ENCODE data around the gene POLR3K.
"Not testable (repeated sequence)": the region's sequence is repeated elsewhere in the genome, so short reads cannot be mapped to it uniquely, and the experiment has no call there.

Gene POLR3K

DNA sequence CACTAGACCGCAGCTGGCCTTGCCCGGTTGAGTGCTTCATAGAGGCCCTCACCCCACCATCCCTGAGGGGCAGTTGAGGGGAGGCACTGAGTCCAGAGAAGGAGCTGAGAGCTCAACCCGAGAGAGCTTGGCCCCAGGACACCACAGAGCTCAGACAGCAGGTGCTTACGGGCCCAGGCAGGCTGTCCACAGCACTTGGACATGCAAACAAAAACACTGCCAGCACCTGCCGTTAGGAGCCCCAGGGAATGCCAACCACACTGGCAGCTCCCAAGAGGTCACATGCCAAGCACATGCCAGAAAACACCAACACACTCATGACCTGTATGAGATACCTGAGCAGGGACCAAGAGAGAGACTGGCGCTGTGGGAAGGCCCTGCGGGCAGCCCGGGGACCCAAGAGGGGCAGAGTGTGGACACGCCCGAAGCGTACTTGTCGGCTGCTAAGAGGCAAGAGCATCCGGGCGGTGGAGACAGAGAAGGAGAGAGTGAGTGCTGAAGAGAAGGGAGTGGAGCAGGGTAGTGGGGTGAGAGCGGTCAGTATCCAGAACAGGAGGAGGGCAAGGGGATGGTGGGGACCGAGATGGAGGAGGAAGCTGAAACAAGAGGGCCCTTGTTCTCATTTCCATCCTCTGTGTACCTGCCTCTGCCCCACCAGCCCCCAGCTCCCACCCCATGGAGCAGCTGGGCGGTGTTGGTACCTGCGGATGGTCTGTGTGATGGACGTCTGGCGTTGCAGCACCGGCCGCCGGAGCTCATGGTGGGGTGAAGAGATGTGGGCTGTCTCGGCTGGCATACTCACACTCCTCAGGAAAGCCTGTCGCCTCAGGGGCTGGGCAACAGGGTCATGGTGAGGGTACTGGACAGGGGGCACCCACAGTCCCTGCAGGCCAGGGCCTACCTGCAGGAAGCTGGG lies 10.8 kb upstream of the POLR3K start:
- DNase-seq, result no peak

DNA sequence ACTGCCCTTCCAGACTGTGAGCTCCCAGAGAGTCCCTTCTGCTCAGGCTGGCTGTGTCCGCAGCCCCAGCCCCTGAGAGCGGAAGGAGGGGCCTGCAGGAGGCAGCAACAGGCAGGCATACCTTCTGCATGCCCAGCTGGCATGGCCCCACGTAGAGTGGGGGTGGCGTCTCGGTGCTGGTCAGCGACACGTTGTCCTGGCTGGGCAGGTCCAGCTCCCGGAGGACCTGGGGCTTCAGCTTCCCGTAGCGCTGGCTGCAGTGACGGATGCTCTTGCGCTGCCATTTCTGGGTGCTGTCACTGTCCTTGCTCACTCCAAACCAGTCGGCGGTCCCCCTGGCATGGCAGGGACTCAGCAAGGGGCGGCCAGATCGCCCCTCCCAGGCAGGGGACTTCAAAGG lies 10.1 kb upstream of the POLR3K start:
- no peak for DNase-seq

DNA sequence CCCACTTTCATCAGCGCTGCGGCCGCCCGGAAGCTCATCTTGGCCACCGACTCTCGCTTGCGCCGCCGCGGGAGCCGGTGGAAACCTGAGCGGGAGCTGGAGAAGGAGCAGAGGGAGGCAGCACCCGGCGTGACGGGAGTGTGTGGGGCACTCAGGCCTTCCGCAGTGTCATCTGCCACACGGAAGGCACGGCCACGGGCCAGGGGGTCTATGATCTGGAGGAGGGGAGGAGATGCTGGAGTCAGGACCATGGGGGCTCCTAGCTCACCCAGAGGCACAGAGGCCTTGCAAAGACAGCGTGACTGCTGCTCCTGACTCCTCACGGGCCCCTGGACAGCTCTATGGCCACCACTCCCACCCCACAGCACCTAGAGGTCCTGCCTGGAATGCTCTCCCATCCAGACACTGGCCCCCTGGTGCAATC lies 9.6 kb upstream of the POLR3K start:
- DNase-seq, result no peak

DNA sequence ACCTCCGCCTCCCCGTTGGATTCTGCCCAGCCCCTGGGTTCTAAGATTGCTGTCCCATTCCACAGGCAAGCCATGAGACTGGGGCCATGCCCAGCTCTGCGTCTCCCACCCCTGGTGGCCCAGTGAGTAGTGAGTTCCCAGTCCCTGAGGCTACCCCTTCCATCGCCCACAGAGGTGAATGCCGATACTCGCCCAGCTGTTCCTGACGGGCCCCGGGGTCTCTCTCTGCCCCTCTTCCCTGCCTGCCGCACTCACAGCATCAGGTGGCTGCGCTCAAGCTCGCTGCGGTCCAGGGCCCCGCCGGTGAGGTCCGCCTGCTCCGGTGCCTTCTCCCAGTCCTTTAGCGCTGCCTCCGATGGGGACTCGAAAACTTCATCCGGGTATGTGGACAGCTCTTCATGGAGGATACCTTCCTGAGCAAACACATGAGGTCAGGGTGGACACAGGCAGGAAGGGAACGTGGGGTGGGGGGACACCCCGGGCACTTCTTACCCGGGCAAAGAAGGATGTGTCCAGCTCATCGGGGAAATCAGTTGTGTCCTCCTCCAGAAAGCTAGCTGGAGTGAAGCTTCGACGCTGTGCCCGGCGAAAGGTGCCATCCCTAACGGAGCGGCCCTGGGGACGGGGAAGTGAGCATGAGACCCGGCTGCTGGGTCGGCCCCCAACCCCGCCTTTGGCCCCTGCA lies 9.0 kb upstream of the POLR3K start:
- no peak for DNase-seq

DNA sequence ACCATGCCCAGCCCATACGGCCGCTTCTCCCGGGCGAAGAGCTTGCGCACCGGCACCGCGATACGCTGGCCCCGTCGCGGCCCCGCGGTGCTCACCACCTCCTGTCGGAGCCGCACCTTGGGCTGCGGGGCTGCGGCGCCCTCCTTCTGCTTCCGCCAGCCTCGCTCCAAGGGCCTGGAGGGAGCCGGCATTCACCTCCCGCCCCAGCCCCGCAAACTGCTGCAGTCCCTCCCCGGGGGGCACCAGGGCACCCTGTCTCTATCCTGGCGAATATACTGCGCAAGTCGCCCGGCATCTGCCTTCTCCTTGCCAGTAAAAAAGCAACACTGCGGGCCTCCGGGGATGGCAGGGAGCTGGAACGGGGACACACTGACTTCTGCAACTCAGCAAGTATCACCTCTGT lies 8.5 kb upstream of the POLR3K start:
- no peak for DNase-seq

DNA sequence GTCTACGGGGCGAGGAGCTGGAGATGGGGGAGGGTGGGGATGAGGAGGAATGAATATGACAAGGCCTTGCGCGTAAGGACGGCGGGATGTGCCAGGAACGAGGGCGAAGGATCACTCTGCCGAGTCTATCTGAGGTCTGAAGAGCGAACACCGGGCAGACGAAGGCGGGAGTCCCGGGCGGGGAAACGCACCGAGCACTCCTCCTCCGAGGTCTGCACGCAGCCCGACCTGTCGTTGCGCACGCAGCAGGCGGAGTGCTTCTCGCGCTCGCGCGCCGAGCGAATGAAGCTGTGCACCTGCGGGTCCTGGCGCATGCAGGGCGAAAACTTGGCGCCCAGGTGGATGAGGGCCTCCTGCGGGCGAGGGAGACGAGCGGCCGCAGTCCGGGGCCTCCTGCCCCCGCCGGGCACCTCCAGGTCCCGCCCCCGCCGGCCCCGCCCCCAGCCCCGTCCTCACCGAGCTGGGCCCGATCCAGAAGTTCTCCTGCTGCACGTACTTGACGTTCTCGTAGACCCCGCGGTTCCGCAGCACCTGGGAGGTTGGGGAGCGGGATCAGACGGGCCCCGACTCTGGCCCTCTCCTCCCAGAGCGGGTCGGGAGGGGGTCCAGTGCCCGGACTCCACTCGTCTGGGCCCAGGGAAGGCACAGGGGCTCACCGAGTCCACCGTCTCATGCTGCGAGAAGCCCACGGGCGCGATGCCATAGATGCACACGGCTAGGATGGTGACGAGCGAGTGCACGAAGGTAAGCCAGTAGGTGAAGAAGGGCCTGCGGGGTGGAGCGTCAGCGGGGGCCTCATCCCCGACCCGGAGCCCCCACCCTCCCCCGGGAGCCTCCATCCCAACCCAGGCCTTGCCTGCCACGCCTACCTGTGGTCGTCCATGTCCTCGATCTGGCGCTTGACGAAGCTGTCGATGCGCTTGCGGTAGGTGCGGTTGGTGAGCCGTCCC lies 7.8 kb upstream of the POLR3K start:
- DNase-seq, result peak; percentile 7

DNA sequence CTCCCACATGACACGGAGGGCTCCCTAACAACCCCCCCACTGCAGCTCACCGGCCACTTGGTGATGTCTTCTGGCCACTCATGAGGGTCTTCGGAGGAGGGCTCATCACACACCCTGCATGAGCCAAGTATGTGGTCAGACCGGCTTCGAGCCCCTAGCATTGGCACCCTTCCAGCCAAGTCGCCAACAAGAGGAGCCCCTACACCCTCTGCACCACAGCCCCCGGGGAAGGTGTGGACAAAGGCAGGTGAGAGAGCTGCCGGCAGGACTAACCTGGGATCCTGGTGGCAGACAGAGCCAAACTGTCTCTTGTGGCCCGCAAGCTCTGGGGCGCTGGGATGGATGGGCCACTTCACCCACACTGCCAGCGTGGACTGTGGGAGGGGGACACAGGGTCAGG lies 6.8 kb upstream of the POLR3K start:
- no peak for DNase-seq

DNA sequence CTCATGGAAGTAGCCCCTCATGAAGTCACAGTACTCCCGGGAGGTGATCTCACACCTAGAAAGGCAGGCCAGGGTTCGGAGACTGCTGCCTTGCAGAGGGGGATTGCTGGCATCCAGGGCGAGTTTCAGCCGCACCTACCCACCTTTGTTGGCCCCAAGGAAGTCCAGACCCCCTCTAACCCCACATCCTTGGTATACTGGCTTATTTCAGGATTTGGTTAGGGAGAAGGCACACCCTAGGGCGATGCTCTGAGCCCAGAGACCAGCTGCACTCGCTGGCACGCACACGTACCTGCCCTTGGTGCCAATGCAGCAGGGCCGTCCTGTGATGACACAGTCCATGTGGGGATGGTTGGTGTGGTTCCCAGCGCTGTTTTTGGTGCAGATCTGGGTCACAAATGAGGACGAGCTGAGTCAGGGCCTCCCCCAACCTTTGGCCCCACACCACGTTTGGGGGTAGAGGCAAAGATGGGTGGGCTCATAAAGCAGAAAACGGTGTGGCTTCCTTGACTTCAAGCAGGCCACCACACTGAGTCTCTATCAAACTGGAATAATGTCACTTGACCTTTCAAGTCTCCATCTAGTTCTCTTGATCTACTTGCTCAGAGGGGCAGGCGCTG lies 6.1 kb upstream of the POLR3K start:
- DNase-seq, result no peak

DNA sequence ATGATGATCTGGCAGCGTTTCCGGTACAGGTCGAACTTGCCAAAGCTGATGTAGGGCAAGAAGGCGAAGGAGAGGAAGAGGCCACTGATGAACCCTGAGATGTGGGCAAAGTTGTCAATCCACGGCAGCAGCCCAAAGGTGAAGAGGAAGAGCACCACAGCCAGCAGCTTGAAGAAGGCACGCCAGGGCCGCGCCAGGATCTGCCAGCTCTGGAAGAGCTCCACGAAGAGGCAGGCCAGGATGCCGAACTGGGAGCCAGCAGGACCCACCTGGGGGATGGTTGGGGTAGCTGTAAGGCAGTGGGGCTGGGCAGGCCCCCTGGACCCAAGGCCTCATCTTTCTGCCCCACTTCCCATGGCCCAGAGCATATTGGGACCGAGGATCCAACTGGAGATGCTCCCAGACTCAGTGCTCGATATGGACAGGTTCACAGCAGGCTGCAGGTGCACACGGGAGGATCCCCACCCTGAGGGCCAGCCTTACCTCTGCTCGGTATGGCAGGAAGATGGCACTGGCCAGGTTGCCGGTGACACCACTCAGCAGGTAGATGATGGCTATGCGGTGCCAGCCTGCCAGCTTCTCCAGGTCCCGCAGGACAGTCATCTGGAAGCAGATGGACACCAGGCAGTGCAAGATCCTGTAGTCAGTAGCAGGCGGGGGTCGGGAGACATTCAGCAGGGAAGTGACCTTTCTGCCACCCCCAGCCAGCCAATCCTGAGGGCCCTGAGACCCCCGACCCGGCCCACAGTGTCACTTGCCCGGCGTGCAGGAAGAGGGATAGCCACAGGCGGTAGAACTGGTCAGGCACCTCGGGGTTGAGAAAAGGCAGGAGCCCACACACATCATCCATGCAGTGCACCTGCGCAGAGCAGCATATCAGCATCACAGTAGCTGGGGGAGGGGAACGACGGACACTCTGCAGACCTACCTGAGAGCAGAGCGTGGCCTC lies 5.4 kb upstream of the POLR3K start:
- no peak for DNase-seq

DNA sequence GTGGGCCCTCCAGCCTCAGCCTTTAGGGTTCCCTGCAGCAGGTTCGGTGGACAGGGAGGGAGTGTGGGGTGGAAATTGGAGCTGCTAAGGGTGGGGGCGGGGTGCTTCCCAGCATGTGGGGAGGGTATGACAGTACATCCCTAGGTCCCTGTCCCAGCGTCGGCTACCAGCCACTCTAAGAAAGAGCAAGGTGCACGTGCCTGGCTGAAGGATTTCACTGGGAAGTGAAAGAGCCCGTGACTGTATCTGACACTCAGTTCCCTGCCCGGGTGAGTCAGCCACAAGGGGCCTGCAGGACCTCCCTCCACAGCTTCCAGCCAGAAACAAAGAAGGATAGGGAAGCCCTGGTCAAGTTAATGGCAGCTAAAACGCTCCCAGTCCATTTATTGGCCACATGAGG lies 4.3 kb upstream of the POLR3K start:
- DNase-seq, result no peak

DNA sequence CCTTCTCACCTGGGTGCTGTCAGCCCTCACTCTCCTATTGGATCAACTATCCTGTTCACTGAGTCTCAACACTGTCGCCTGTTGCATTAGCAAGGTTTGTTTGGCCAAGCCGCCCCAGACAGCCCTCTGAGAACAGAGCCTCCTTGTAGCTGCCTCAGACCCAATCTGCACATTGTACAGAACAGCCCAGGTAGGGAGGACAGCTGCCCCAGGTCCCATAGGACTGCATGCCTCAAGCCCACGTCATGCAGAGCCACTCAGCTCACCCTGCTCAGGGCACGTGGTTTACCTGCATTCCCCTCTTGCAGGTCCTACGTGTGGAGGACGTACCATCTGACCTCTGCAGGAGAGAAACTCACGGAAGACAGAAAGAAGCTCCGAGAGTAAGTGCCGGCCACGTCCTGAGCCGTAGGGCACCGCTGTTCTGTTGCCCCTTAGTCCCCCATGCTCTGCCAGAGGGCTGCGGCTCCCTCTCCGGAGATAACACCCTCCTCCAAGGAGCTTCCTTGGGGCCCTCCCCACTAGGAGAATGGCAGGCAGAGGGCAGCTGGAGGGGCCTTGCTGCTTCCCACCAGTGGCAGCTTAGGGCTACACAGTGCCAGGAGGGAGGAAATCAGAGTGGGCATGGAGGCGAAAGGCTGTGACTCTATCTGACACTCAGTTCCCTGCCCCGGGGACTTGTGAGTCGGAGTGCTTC lies 3.0 kb upstream of the POLR3K start:
- no peak for DNase-seq

DNA sequence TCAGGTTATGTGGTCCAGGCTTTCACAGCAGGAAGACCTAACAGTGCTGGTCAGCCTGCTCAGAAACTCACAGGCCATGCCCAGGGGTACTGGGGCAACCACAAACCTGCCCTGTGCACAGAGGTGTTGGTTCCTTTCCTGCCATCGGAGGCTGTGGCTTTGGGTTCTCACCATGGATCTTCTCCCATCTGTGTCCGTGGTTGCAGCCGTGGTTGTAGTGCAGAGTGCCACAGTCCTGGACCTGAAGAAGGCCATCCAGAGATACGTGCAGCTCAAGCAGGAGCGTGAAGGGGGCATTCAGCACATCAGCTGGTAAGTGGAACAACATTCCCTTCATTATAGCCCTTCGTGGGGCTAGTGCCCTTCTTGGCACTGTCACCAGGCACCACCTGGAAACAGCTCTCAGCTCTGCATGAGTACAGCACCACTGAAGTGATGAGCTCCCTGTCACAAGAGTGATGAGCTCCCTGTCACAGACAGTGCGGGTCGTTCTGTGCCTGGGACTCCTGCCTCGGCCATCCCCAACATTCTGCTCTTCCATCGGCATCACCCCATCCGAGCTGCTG lies 2.2 kb upstream of the POLR3K start:
- DNase-seq, result no peak

DNA sequence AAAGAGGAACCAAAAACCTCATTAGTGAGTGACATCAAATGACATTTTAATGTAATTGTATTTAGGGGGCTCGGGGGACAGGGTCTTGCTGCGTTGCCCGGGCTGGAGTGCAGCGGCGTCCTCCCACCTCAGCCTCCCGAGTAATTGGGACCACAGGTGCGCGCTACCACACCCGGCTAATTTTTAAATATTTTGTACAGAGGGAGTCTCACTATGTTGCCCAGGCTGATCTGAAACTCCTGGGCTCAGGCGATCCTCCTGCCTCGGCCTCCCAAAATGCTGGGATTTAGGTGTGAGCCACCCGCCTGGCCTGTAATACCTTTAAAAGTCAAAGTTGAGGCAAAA lies 801 bp upstream of the POLR3K start:
- no peak for DNase-seq

DNA sequence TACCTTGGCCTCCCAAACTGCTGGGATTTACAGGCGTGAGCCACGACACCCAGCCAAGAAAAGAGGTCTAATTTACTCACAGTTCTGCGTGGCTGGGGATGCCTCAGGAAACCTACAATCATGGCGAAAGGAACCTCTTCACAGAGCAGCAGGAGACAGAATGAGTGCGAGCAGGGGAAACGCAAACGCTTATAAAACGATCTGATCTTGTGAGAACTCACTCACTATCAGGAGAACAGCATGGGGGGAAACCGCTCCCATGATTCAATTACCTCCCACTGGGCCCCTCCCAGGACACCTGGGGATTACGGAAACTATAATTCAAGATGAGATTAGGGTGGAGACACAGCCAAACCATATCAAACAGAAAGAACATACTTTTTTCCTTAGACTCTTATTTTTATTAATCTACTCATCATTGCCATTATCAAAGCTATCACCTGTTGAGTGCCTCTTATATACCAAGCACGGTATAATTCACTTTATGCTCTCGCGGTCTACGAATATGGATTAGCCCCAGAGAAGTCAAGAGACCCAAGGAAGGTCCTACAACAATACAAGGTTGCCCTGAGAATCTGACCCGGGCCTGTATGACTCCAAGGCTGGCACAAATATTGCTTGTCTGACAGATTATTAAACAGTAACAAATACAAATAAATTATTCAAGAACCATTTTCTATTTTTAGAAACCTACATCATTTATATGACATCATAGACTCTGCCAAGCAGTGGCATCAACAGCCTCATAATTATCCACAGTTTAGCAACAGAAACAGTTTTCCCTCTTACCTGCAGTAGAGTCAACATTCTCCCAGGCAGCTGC lies 2.4 kb downstream of the POLR3K start:
- no peak for DNase-seq

DNA sequence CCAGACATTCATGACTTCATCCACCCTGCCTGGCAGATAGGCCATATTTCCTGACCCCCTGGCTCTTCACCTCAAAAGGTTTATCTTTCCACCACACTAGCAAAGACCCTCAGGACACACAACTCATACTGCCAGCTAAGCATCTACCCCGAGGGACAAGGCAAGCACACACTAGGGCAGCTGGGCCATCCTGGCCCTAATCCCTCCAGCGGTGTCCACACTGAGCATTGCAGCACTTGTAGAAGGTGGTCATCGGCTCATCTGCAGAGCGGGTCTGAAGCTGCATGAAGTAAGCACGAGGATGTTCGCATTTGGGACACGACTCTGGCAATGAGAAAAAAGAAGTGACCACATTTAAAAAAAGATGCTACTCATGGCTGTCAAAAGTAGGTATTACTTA lies 6.2 kb downstream of the POLR3K start:
- DNase-seq, result no peak

DNA sequence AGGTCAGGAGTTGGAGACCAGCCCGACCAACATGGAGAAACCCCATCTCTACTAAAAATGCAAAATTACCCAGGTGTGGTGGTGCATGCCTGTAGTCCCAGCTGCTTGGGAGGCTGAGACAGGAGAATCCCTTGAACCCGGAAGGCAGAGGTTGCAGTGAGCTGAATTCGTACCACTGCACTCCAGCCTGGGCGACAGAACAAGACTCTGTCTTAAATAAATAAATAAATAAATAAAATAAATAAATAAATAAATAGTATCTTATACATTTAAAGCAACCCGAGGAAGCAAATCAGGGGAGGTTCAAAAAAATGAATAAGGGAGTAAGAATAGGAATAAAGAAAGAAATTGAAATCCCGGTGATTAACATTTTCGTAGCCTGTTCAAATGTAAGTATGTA lies 6.9 kb downstream of the POLR3K start:
- DNase-seq, result not testable (repeated sequence)

DNA sequence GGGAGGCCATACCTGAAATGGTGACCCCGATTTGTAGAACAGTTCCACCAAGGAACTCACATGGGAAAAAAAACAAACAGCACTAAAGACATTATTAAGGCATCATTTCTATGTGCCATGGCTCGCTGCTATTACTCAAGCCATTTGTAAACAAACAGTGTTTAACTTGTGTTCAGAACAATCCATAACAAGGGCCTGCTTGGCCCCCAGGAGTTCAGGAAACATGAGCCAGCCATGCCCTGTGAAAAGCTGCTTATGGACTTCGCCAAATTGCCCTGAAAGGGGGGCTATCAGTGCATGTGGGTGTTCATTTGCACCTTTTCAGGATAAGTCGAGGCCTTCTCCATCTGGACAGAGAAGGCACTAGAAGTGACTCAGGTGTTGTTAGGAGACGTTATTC lies 8.0 kb downstream of the POLR3K start:
- DNase-seq, result no peak

DNA sequence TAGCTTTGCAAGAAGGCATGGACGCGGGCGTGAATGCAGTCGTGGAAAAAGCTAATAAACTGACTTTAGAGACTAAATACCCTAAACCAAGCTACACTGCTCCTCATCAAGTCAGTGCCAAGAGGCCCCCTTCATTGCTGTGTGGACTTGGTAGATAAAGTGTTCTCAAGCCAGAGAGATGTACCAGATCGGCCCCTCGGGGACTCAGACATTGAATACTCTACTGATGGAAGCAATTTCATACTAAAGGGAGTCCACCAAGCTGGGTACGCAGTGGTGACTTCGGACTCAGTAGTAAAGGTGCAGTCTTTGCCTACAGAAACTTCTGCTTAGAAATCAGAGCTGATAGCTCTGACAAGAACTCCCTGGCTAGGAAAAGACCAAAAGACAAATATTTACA lies 8.8 kb downstream of the POLR3K start:
- no peak for DNase-seq

DNA sequence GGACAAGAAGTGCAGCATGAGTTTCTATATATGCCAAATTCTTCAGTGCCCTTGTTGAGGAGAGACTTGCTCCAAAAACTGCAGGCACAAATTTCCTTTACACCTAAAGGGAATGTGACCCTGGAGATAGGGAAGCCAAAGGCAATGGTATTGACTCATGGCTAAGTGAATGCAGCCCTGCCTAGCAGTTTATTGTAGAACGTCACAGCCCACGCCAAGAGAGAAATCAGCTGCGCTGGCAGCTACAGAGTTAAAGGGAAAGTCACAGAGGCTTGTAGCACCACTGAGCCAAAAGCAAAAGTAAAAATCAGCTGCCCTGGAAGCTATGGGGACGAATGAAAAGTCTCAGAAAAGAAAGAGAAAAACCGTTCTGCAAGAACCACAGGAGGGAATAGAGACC lies 10.1 kb downstream of the POLR3K start:
- DNase-seq, result no peak

DNA sequence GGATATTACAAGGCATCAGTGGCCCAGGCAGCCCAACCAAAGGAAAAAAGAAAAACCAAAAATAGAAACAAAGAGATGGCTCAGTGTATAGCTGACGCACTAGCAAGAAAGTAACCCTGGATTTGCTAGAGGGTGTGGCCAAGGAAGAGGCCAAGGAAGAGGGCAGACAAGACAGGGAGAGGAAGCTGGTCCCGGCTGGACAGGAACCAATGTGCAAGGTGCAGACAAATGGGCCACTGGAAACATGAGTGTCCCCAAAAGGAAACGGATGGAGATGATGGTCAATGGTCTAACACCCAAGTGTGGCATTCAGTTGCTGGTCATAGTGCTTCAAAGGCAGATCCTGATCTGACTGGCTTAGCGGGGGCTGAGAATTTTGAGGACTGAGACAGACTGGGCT lies 10.7 kb downstream of the POLR3K start:
- DNase-seq, result no peak

Data from 8988T (cell line).